T follicular helper cell (primary cell): ENCODE results near the gene ALX3.
A peak's percentile ranks its signal among the peaks of the same experiment; 100 is the strongest.
"Not testable (repeated sequence)": the region's sequence is repeated elsewhere in the genome, so short reads cannot be mapped to it uniquely, and the experiment has no call there.

Experiments
- DNase-seq: peaks from one replicate; pipeline ENCODE4 v3.0.0-alpha.2; 2020; ENCODE audit warnings: low read depth

Gene ALX3

GRCh38 chr1:110089561-110090275 lies 19.2 kb upstream of the ALX3 start:
- DNase-seq, result no peak

- no peak for DNase-seq
Measured at GRCh38 chr1:110088739-110089316, 18.4 kb upstream of the ALX3 start.

- no peak for DNase-seq
Measured at GRCh38 chr1:110087812-110088738, 17.6 kb upstream of the ALX3 start.

- no peak for DNase-seq
Measured at GRCh38 chr1:110086961-110087360, 16.5 kb upstream of the ALX3 start.

- no peak for DNase-seq
Measured at GRCh38 chr1:110085671-110086070, 15.2 kb upstream of the ALX3 start.

- no peak for DNase-seq
Measured at GRCh38 chr1:110084227-110085078, 14.0 kb upstream of the ALX3 start.

- DNase-seq, result no peak
Measured at GRCh38 chr1:110083866-110084226, 13.4 kb upstream of the ALX3 start.

- DNase-seq, result no peak
Measured at GRCh38 chr1:110083061-110083865, 12.8 kb upstream of the ALX3 start.

- DNase-seq, result no peak
Measured at GRCh38 chr1:110082477-110082876, 12.0 kb upstream of the ALX3 start.

- no peak for DNase-seq
Measured at GRCh38 chr1:110081061-110081460, 10.6 kb upstream of the ALX3 start.

- not testable (repeated sequence) for DNase-seq
Measured at GRCh38 chr1:110079995-110080394, 9.5 kb upstream of the ALX3 start.

GRCh38 chr1:110076789-110077500 lies 6.5 kb upstream of the ALX3 start:
- no peak for DNase-seq

- no peak for DNase-seq
Measured at GRCh38 chr1:110074166-110074565, 3.7 kb upstream of the ALX3 start.

GRCh38 chr1:110070282-110070669 lies 196 bp downstream of the ALX3 start:
- DNase-seq, result no peak

GRCh38 chr1:110069404-110070281 lies 829 bp downstream of the ALX3 start:
- no peak for DNase-seq

GRCh38 chr1:110068646-110069403 lies 1.6 kb downstream of the ALX3 start:
- peak; percentile 14 for DNase-seq

- no peak for DNase-seq
Measured at GRCh38 chr1:110067893-110068645, 2.4 kb downstream of the ALX3 start.

- DNase-seq, result no peak
Measured at GRCh38 chr1:110067479-110067892, 3.0 kb downstream of the ALX3 start.
